GM23248 (cell line): ENCODE measurements around the gene RDM1.

Experiments
- EZH2 ChIP-seq: fragments of 200-600 bp; sonication (generic); IDR thresholded peaks from 2 replicates; pipeline ENCODE4 v1.6.1; 2018; ENCODE audit warnings: antibody characterized with exemption, mild to moderate bottlenecking; ENCODE audit not compliant: insufficient read depth, poor library complexity, severe bottlenecking
- EZH2phosphoT487 ChIP-seq: fragments of 200-600 bp; sonication (generic); IDR thresholded peaks from 2 replicates; pipeline ENCODE4 v1.6.1; 2018; ENCODE audit warnings: antibody characterized with exemption, moderate library complexity, mild to moderate bottlenecking, low read depth; ENCODE audit not compliant: insufficient read depth

DNA sequence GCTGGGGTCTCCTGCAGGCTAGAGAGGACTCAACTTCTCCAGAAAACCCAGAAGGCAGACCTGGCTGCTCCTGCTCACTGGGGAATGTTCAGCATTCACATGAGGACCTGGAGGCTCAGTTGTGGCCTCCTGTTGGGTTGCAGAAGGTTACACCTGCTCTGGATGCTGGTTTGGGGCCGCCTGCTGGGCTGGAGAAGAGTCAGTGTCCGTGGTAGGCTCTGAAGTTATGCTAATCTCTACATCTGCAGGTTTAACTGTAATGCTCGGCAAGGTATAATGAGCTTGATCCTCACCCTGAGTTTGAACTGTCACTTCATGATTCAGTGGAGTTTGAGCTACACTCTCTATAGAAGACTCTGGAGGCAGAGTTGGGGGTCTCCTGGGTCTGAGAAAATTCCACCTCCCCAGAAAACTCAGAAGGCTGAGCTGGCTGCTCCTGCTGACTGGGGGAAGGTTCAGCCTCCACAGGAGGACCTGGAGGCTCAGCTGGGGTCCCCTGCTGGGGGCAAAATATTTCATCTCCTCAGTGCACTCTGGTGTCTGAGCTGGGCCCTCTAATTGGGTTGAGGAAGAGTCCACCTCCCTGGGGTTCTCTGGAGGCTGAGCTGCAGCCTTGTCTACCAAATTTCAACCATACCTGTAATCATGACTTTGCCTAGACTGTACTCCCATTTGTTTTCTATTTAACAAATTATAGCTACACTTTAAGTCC is 23.5 kb downstream of the RDM1 start:
- no peak for TF ChIP-seq EZH2phosphoT487
- TF ChIP-seq EZH2 = no peak
